ENCODE measurements around the gene TET3. TPM values are rescaled to one million over a fixed set of nuclear protein-coding genes. Genes with fewer than 3 reads are reported as not detected.

TET3 gene
- total and polyA plus RNA-seq, 2 of the 4 experiments (the other 2 are of a cell fraction): 1.6 to 1.8 TPM

GRCh38 chr2:73938718-73939352 lies 45.9 kb upstream of the TET3 start:
- peaks cover 85% of the 10 kb centered on the region for H4K20me1 ChIP-seq (ENCODE audit: insufficient read depth, low read length)
- H3K4me2 ChIP-seq (ENCODE audit: low read depth, low read length): peak overlapping the region; percentile 41; the same call in 1 of the 2 replicates
- no peaks in the 10 kb centered on the region for H3K9me3 ChIP-seq (ENCODE audit: control insufficient read depth, insufficient read depth, low read length)
- H3K27me3 ChIP-seq (ENCODE audit: control insufficient read depth, insufficient read depth, low read length): no peaks in the 10 kb centered on the region
- H3K56ac ChIP-seq (ENCODE audit: extremely low read depth, insufficient read depth, low read length): no peak overlapping the region
- DNase-seq (peak; percentile 79), ATAC-seq (ENCODE audit: low read depth) (peak; percentile 86)
- H2BK15ac ChIP-seq (ENCODE audit: low read depth, low read length): no peak overlapping the region
- H2BK5ac ChIP-seq (ENCODE audit: low read depth, low read length, poor library complexity, severe bottlenecking): no peak overlapping the region
- H3K4me3 ChIP-seq (ENCODE audit: insufficient read depth, low read depth, low read length): no peak overlapping the region
- dilution Hi-C loops (cut with HindIII; ENCODE audit: low sequenced_read_pairs, unreplicated experiment) (no loop called here), intact Hi-C loops (cut with micrococcal nuclease) (no loop called here), in situ Hi-C loops (cut with MboI; ENCODE audit: low sequenced_read_pairs) (no loop called here)
- peaks cover 32% of the 10 kb centered on the region for H3K9me1 ChIP-seq (ENCODE audit: insufficient read depth, low read length)
- H3K4me1 ChIP-seq (ENCODE audit: control insufficient read depth, insufficient read depth, low read length): peaks cover 15% of the 10 kb centered on the region
- no peak overlapping the region for H4K8ac ChIP-seq (ENCODE audit: low read depth in 2 of 2, low read length in 2 of 2)
- POLR2A ChIA-PET (ENCODE audit: unreplicated experiment): no interaction called here
- H3K79me1 ChIP-seq (ENCODE audit: low read depth in 1 of 2, low read length in 2 of 2): peaks cover 42 to 75% of the 10 kb centered on the region in 2 experiments
- CTCF ChIA-PET: interaction anchor here (0.6 kb wide), 1 partner anchor 11 kb away, joined by 3 read pairs; no protein-coding TSS in a partner anchor
- H3K18ac ChIP-seq (ENCODE audit: low read depth, low read length): no peak overlapping the region
- 80% methylated on average over 1 of the region's 5 CpGs; no CpG with 5 or more reads in 1 of the 2 experiments for WGBS, 2 experiments (ENCODE audit: extremely low coverage in 2 of 2, insufficient read length in 1 of 2)
- no peak overlapping the region for H2BK20ac ChIP-seq (ENCODE audit: low read depth, low read length)
- H2AFZ ChIP-seq (replicated peaks; ENCODE audit: low read length, poor library complexity): no peak overlapping the region
- no peak overlapping the region for H3K14ac ChIP-seq (replicated peaks; ENCODE audit: low read depth, low read length)
- no TSS peak for BruUV-seq (replicated peaks)
- no peak overlapping the region for H3K27ac ChIP-seq (ENCODE audit: insufficient read depth, low read length)
- no peak overlapping the region for H4K91ac ChIP-seq (ENCODE audit: insufficient read depth, low read depth, low read length)
- no peak overlapping the region for H4K5ac ChIP-seq (ENCODE audit: low read depth, low read length)
- H2AK5ac ChIP-seq (ENCODE audit: low read depth, low read length): no peak overlapping the region
- H2BK120ac ChIP-seq (ENCODE audit: low read depth, low read length): no peak overlapping the region
- H2AK9ac ChIP-seq (replicated peaks; ENCODE audit: low read depth, low read length, poor library complexity): no peak overlapping the region
- H3K9ac ChIP-seq (ENCODE audit: low read depth, low read length): no peak overlapping the region
- peak; percentile 54; the same call in 1 of the 2 replicates for TF ChIP-seq BHLHE40 (IDR thresholded peaks at IDR 0.05; ENCODE audit: low read depth, low read length)
- TF ChIP-seq SMC3 (IDR thresholded peaks at IDR 0.05; ENCODE audit: low read depth, low read length): no peak
- no peak for TF ChIP-seq MAZ (IDR thresholded peaks at IDR 0.05; ENCODE audit: borderline replicate concordance, low read depth, low read length)
- no peak for TF ChIP-seq CTCF (conservative IDR thresholded peaks at IDR 0.05; ENCODE audit: low read depth, low read length)
- no peak for TF ChIP-seq RCOR1 (IDR thresholded peaks at IDR 0.05; ENCODE audit: insufficient replicate concordance, low read length)
- H3K36me3 ChIP-seq (ENCODE audit: control insufficient read depth, insufficient read depth, low read length): peaks cover 12% of the 10 kb centered on the region
- no peak overlapping the region for H3K23ac ChIP-seq (ENCODE audit: low read depth, low read length)
- H3K4ac ChIP-seq (ENCODE audit: low read depth, low read length): no peak overlapping the region
